HG03460 (cell line): Measurements from ENCODE around the gene CHURC1.

Source experiments
- ATAC-seq: cut with Tn5 transposase; IDR thresholded peaks from one replicate; pipeline ENCODE4 v1.9.1; 2021; ENCODE audit not compliant: unreplicated experiment

The CHURC1 gene

GRCh38 chr14:64983439-64984310 lies 69.4 kb downstream of the CHURC1 start:
- no peak for ATAC-seq
